ENCODE measurements around the gene UBAC2. TPM values are rescaled to one million over a fixed set of nuclear protein-coding genes. Genes with fewer than 3 reads are reported as not detected.

The UBAC2 gene
- total RNA-seq, 2 donors from 2014 or later = 72.7 to 80.4 TPM

DNA sequence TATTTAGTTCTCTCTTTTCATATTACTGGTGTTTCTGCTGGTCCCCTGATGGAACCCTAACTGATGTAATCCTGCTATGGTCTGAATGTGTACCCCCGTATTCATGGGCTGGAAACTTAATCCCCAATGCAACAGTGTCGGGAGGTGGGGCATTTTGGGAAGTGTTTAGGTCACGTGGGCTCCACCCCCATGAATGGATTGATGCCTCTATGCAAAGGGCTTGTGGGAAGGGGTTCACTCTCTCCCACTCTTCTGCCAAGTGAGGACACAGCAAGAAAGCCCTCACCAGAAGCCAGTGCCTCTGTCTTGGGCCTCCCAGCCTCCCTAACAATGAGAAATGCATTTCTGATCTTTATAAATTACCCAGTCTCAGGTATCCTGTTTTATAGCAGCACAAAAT is 21.2 kb upstream of the UBAC2 start:
- H3K36me3 Mint-ChIP-seq (ENCODE audit: low read depth) = no peaks in the 10 kb centered on the region
- Histone ChIP-seq H3K9me3 (ENCODE audit: control insufficient read depth, low read length) (peaks cover 16% of the 10 kb centered on the region), H3K9ac (ENCODE audit: extremely low read depth, low read length, poor library complexity, severe bottlenecking) (no peak overlapping the region), H3K4me3 (ENCODE audit: low read length) (no peak overlapping the region), H3K4me1 (ENCODE audit: control insufficient read depth, insufficient read depth, low read length) (no peaks in the 10 kb centered on the region), H3K36me3 (ENCODE audit: control insufficient read depth, insufficient read depth, low read length) (no peaks in the 10 kb centered on the region), H3K27ac (ENCODE audit: low read depth, low read length) (no peak overlapping the region), H3K27me3 (ENCODE audit: control insufficient read depth, insufficient read depth, low read length, poor library complexity, severe bottlenecking) (no peaks in the 10 kb centered on the region)
- 88% methylated on average over 3 of the region's 3 CpGs; no CpG with 5 or more reads in 1 of the 2 experiments for WGBS, 2 experiments (ENCODE audit: insufficient coverage in 1 of 2, insufficient read length in 1 of 2)
- no peak overlapping the region for H3K27ac Mint-ChIP-seq
- no peak for DNase-seq
- TF ChIP-seq CTCF (conservative IDR thresholded peaks at IDR 0.05) = no peak
- H3K4me1 Mint-ChIP-seq = no peaks in the 10 kb centered on the region
- H3K27me3 Mint-ChIP-seq (ENCODE audit: insufficient read depth) = peaks cover 40% of the 10 kb centered on the region
- H3K9me3 Mint-ChIP-seq = peaks cover 28% of the 10 kb centered on the region
- H3K4me3 Mint-ChIP-seq = no peak overlapping the region

- no peak overlapping the region for H3K4me3 ChIP-seq (ENCODE audit: low read length)
- no peak overlapping the region for H3K9ac ChIP-seq (ENCODE audit: extremely low read depth, low read length, poor library complexity, severe bottlenecking)
- no peak overlapping the region for H3K4me3 Mint-ChIP-seq
- WGBS, 2 experiments (ENCODE audit: insufficient coverage in 1 of 2, insufficient read length in 1 of 2) = 78 to 85% methylated on average over 1 of the region's 1 CpG
- DNase-seq = no peak
- H3K27me3 Mint-ChIP-seq (ENCODE audit: insufficient read depth) = peaks cover 44% of the 10 kb centered on the region
- no peaks in the 10 kb centered on the region for H3K4me1 ChIP-seq (ENCODE audit: control insufficient read depth, insufficient read depth, low read length)
- peaks cover 28% of the 10 kb centered on the region for H3K9me3 Mint-ChIP-seq
- TF ChIP-seq CTCF (conservative IDR thresholded peaks at IDR 0.05) = no peak
- H3K27me3 ChIP-seq (ENCODE audit: control insufficient read depth, insufficient read depth, low read length, poor library complexity, severe bottlenecking) = no peaks in the 10 kb centered on the region
- no peak overlapping the region for H3K27ac ChIP-seq (ENCODE audit: low read depth, low read length)
- H3K36me3 ChIP-seq (ENCODE audit: control insufficient read depth, insufficient read depth, low read length) = no peaks in the 10 kb centered on the region
- no peaks in the 10 kb centered on the region for H3K4me1 Mint-ChIP-seq
- H3K9me3 ChIP-seq (ENCODE audit: control insufficient read depth, low read length) = peaks cover 16% of the 10 kb centered on the region
- no peak overlapping the region for H3K27ac Mint-ChIP-seq
- no peaks in the 10 kb centered on the region for H3K36me3 Mint-ChIP-seq (ENCODE audit: low read depth)
Measured at GRCh38 chr13:99182439-99182838, 18.2 kb upstream of the UBAC2 start.

- H3K27ac ChIP-seq (ENCODE audit: low read depth, low read length) = no peak overlapping the region
- TF ChIP-seq CTCF (conservative IDR thresholded peaks at IDR 0.05) = no peak
- H3K9me3 ChIP-seq (ENCODE audit: control insufficient read depth, low read length) = peaks cover 16% of the 10 kb centered on the region
- H3K4me3 Mint-ChIP-seq = no peak overlapping the region
- H3K4me1 ChIP-seq (ENCODE audit: control insufficient read depth, insufficient read depth, low read length) = no peaks in the 10 kb centered on the region
- WGBS, 2 experiments (ENCODE audit: insufficient coverage in 1 of 2, insufficient read length in 1 of 2) = 79 to 96% methylated on average over 4 to 7 of the region's 8 CpGs
- H3K4me3 ChIP-seq (ENCODE audit: low read length) = no peak overlapping the region
- no peak overlapping the region for H3K27ac Mint-ChIP-seq
- no peaks in the 10 kb centered on the region for H3K36me3 ChIP-seq (ENCODE audit: control insufficient read depth, insufficient read depth, low read length)
- no peaks in the 10 kb centered on the region for H3K4me1 Mint-ChIP-seq
- H3K27me3 ChIP-seq (ENCODE audit: control insufficient read depth, insufficient read depth, low read length, poor library complexity, severe bottlenecking) = no peaks in the 10 kb centered on the region
- H3K9me3 Mint-ChIP-seq = peaks cover 28% of the 10 kb centered on the region
- H3K36me3 Mint-ChIP-seq (ENCODE audit: low read depth) = no peaks in the 10 kb centered on the region
- DNase-seq = no peak
- H3K27me3 Mint-ChIP-seq (ENCODE audit: insufficient read depth) = peaks cover 38% of the 10 kb centered on the region
- H3K9ac ChIP-seq (ENCODE audit: extremely low read depth, low read length, poor library complexity, severe bottlenecking) = no peak overlapping the region
Measured at GRCh38 chr13:99185606-99186005, 15.0 kb upstream of the UBAC2 start.
